IMR-90 (cell line): ENCODE data around the gene KCNQ2.

Experiments used
- BHLHE40 ChIP-seq: fragments of 150-350 bp; IDR thresholded peaks from 2 replicates; pipeline ENCODE4 v1.6.1; 2016; ENCODE audit warnings: mild to moderate bottlenecking, low read depth, low read length
- CEBPB ChIP-seq: IDR thresholded peaks from 2 replicates; pipeline ENCODE4 v1.6.1; 2012; ENCODE audit warnings: low read depth, low read length, improper control_type of control experiment
- ELK1 ChIP-seq: fragments of 150-350 bp; IDR thresholded peaks from 2 replicates; pipeline ENCODE4 v1.6.1; 2016; ENCODE audit warnings: low read depth, mild to moderate bottlenecking, low read length, moderate library complexity, borderline replicate concordance
- FOS ChIP-seq: fragments of 150-350 bp; IDR thresholded peaks from 2 replicates; pipeline ENCODE4 v1.6.1; 2016; ENCODE audit warnings: low read depth, low read length
- MAFK ChIP-seq: IDR thresholded peaks from 2 replicates; pipeline ENCODE4 v1.6.1; 2012; ENCODE audit warnings: low read depth, low read length, improper control_type of control experiment
- MXI1 ChIP-seq: IDR thresholded peaks from 2 replicates; pipeline ENCODE4 v1.6.1; 2012; ENCODE audit warnings: low read depth, mild to moderate bottlenecking, low read length, moderate library complexity, borderline replicate concordance
- NFE2L2 ChIP-seq: fragments of 150-350 bp; IDR thresholded peaks from 2 replicates; pipeline ENCODE4 v1.6.1; 2016; ENCODE audit warnings: low read depth, mild to moderate bottlenecking, low read length
- POLR2A ChIP-seq: IDR thresholded peaks from 2 replicates; pipeline ENCODE4 v1.6.1; 2012; ENCODE audit warnings: mild to moderate bottlenecking, low read depth, low read length
- RAD21 ChIP-seq: IDR thresholded peaks from 2 replicates; pipeline ENCODE4 v1.6.1; 2012; ENCODE audit warnings: low read length, improper control_type of control experiment
- RCOR1 ChIP-seq: IDR thresholded peaks from 2 replicates; pipeline ENCODE4 v1.6.1; 2012; ENCODE audit warnings: mild to moderate bottlenecking, low read length, improper control_type of control experiment; ENCODE audit not compliant: insufficient replicate concordance
- USF2 ChIP-seq: fragments of 150-350 bp; IDR thresholded peaks from 2 replicates; pipeline ENCODE4 v1.6.1; 2017; ENCODE audit warnings: mild to moderate bottlenecking, antibody characterized with exemption, low read length, low read depth
- TF ChIP-seq, protein P1 (sequence below): conservative IDR thresholded peaks from 2 replicates; pipeline ENCODE4 v1.5.1; 2012; ENCODE audit warnings: mild to moderate bottlenecking, low read depth, low read length, improper control_type of control experiment

DNA sequence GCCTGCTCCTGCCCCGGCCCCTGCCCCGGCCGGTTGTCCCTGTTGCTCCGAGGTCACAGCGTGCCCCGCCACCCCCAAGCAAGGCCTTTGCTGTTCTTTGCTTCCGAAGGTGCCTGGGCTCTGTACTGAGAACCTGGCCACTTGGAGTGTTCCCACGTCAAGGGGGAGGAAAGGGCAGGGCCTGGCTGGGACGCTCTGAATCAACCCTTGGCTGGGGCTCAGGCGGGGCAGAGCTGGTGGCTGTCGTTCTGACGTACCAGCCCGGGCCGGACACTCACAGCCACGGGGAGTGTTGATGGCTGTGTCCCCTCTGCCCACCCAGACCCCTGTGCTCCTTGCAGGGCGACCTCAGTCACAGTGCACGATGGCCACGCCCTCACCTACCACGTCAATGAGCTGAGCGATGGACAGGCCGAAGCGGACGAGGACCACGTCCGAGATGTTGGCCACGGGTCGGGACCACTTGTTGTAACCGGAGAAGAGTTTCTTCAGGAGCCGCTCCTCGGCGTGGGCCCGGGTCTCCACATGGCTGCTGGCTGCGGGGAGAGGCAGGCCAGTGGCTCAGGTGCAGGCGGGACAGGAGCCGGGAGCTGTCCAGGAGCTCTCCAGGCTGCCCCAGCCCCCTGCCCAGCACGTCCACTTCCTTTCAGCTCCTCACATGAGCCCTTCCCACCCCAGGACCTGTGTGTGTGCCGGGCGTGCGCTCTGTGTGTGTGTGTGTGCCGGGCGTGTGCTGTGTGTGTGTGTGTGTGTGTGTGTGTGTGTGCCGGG, 113.1 kb downstream of the KCNQ2 start:
- TF ChIP-seq, protein P1, sequence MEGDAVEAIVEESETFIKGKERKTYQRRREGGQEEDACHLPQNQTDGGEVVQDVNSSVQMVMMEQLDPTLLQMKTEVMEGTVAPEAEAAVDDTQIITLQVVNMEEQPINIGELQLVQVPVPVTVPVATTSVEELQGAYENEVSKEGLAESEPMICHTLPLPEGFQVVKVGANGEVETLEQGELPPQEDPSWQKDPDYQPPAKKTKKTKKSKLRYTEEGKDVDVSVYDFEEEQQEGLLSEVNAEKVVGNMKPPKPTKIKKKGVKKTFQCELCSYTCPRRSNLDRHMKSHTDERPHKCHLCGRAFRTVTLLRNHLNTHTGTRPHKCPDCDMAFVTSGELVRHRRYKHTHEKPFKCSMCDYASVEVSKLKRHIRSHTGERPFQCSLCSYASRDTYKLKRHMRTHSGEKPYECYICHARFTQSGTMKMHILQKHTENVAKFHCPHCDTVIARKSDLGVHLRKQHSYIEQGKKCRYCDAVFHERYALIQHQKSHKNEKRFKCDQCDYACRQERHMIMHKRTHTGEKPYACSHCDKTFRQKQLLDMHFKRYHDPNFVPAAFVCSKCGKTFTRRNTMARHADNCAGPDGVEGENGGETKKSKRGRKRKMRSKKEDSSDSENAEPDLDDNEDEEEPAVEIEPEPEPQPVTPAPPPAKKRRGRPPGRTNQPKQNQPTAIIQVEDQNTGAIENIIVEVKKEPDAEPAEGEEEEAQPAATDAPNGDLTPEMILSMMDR = no peak
- TF ChIP-seq RCOR1 = no peak
- TF ChIP-seq RAD21 = no peak
- TF ChIP-seq MAFK = no peak
- no peak for TF ChIP-seq POLR2A
- TF ChIP-seq ELK1 = no peak
- TF ChIP-seq CEBPB = no peak
- no peak for TF ChIP-seq USF2
- TF ChIP-seq MXI1 = no peak
- TF ChIP-seq BHLHE40 = no peak
- no peak for TF ChIP-seq FOS
- TF ChIP-seq NFE2L2 = no peak
